Kidney tubule cell (primary cell): Measurements from ENCODE around the gene DTD1.

Source experiments
- DNase-seq: peaks from one replicate; pipeline ENCODE4 v3.0.0-alpha.2; 2018; ENCODE audit warnings: low spot score

The DTD1 gene

DNA sequence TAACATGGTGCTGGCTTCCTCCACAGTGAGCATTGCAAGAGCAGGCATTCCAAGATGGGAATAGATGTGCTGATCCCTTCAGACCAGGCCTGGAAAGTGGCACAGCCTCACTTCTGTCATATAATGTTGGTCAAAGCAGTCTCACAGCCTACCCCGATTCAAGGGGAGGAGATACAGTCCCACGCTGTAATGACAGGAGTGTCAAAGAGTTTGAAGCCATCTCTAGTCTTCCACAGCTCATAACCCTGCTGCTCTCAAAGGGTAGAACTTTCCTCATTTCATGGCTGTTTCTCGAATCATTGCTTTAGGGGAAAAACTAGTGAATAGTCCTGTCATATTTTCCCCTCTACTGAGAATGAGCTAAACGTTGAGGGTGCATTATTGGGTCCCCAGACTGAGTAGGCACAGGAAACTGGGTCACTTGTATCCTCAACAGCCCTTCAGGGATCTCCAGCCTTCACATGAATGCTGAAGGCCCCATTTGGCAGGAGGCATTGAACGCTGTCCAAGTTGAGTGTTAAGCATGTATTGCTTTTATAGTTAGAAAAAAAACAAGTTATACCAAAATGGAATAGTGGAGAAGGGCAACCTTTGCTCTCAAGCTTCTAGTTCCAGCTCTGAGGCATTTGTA is 27.3 kb downstream of the DTD1 start:
- no peak for DNase-seq

DNA sequence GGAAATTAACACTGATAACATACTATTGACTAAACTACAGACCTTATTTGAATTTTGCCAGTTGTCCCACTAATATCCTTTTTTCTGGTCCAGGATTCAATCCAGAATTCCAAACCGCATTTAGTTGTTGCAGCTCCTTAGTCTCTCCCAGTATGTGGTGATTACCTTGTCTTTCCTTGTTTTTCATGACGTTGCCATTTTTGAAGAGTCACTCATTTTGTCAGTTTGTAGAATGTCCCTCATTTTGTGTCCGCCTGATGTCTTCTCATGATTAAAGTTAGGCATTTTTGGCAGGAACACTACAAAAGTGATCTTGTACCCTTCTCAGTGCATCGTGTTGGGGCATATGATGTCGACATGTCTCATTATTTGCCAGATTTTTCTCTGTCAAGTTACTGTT is 33.1 kb downstream of the DTD1 start:
- no peak for DNase-seq

DNA sequence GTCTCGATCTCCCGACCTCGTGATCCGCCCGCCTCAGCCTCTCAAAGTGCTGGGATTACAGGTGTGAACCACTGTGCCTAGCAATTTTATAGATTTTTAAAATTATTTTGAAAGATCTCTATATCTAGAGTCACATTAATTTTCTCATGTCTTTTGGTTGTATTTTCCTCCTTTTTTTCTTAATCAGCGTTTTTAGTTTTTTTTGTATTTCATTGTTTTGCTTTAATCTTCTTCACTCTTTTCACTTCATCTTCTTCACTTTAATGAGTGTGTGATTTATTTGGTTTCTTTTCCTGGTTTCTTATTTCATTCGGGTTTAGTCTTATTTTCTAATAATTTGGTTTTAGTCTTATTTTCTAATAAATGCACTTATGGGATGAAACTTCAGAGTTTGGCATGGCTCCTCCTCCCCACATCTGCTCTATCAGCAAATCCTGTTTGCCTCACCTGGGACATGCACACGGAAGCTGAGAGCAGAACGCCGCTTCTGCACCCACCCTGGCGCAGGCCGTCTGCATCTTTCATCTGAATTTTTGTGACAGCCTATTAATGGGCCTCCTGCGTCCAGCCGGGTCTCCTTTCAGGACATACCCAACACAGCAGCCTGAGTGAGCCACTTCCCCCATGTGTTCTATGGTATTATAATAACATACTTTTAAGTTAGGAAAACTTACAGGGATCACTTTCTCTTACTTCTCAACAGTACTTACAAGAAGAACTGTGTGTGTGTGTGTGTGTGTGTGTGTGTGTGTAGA is 35.5 kb downstream of the DTD1 start:
- DNase-seq, result no peak

DNA sequence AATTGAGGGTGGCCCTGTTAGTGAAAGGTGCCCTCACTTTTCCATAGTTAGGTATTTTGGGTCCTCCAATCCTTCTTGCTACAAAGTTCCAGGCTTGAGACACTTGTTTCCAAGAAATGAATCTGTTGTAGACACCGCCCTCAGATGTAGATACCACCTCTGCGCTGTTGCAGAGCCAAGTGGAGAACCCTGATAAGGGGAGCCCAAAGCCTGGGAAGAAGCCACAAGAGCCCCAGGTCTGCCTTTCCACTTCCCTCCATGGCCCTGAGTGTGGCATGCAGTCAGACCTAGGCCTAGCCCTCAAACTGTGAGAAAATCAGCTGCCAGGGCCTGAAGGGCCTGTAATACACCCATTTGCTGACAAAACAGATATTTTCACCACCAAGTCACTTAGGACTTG is 37.1 kb downstream of the DTD1 start:
- DNase-seq, result no peak

DNA sequence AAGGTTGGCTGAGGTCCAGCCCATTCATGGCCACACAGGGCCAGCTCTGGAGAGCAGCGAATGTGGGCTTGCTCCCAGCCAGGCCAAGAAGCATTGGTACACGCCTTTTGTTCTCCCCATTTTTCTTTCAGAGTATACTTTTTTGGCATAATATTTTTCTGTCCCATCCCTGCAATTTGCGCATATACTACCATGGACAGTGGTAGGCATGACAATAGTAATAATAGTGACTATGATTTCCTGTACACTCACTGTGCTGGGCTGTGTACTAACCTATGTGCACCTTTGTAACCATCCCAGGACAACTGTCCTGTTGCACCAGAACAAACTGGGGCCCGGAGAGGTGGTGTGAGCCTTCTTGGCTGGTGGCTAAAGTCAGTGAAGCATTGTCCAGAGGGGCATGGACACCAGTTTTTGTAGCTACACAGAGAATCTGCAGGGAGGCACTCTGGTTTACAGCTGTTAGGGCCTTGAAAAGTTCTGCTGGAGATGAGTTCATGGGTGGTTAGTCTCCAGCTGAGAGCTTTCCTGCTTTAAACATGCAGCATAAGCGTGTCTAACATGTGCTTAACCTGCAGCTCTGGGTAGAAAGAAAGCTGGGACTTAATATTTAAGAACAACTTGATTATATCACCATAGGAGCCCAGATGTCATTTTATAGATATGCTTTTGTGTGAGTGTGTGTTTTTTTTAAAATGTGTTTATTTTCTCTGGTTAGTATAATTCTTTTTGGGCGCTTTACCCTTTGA is 38.2 kb downstream of the DTD1 start:
- DNase-seq, result no peak

DNA sequence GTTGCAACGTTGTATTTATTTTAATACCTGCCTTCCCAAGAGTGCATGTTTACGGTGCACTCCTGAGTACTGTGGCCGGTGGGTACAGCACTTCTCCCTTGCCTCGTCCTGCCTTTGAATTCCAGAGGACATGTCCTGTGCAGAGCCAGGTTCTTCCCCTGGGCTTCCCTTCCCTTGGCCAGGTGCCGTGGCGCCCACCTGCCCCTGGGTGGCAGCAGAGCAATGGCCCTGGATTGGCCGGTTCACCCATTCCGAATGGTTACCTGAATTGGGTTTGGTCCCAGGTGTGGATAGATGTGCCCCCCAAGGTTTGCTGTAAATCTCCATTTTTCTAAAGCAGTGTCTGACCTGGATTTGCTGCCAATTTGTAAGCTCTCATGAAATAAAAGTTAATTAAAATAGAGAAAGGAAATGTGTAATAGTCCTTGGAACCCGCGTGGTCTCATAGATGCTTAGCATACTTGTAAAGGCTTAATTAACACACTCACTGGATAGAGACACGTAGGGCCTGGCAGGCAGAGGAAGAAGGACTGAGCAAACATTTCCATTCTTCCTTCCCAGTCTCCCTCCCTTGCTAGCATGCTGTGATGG is 40.6 kb downstream of the DTD1 start:
- DNase-seq, result peak; percentile 43

DNA sequence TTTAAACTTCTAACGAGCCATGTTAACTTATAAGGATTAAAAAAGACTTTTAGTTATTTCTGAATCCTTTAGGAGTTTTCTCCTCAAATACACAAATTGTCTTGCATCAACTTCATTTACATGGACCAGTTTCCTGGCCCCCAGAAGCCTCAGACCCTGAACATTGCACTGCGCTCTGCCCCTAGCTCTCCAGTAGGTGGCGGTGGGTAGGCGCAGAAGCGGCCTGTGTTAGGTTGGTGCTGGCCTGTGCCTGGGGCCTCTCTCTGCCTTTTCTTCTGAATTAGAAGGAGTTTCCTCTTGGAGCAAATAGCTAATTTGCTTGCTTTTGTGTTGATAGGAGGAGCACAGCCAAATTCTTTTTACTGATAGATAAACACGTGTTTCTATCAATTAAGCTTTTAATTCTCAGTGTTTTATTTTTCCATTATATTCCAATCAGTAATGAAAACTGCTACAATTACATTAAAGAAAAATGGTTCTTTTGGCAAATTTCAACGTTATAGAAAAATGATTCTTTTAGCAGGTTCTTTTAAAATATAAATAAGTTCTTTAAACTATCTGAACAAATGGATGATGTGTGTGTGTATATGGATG is 44.4 kb downstream of the DTD1 start:
- peak; percentile 64 for DNase-seq

DNA sequence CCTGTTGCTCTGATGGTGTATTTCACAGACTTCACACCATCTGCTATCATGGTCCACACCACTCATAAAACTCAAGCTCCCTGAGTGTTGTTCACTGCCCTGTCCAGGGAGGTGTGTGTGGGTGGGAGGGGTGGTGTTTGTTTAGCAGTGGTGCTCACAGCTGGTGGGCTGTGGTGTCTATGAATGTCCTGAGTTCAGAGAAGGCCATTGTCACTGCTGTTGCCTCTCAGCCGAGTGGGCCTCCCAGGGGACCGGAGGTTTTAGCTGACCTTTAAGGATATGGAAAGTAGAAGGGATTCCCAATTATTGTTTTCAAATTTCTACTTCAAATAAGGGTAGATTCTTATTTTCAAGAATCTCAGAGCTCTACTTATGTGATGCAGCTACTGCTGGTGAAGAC is 45.6 kb downstream of the DTD1 start:
- DNase-seq, result no peak

DNA sequence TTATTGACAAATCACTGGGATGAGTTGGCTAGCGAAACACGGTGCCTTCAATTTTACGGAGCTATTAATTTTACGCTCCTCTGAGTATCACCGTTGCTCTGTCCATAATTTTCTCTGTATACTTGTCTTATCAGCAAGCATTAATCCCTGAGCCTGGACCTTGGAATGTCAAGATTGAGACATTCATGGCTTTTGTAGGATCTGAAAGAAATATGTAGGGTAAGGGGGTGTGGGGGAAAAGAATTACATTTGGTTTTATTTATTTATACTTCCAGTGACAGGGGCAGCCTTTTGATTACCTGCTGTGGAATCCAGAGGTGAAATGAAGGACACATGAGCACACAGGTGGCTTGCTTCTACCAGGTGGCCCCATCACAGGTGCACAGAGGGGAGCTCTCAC is 46.6 kb downstream of the DTD1 start:
- no peak for DNase-seq

DNA sequence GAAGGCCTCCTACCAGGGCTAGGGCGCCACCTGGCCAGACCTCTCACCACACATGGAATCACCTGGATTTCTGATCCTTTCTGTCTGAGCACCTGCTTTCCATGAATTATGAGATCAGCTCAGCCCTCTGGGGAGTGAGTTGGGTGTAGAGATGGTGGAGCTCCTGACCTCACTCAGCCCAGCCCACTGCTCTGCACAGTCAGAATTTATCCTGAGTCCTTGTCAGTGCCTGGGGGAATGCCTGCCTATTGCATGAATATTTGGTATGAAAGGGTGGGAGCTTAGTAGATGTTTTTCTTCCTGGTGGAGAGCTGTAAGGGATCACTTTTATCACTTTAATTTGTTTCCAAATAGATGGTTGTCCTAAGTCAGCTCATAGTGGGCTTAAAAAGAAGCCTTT is 47.5 kb downstream of the DTD1 start:
- no peak for DNase-seq

DNA sequence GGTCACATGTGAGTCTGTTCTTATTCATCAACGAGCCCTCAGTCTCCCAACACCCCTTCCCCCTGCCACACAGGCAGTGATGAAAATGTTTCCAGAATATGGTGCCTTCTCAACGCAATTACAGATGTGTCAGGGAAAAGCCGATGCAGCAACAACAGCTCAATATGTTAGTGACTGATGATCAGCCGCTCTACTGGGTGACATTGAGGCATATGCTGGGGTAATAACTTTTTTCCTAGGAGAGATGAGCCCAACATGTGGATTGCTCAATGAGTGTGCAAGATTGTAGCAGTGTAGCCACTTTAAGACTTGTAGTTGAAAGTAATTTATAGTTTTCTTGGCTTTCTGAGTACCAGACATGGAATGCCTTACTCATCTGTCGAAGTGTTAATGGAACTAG is 49.4 kb downstream of the DTD1 start:
- no peak for DNase-seq

DNA sequence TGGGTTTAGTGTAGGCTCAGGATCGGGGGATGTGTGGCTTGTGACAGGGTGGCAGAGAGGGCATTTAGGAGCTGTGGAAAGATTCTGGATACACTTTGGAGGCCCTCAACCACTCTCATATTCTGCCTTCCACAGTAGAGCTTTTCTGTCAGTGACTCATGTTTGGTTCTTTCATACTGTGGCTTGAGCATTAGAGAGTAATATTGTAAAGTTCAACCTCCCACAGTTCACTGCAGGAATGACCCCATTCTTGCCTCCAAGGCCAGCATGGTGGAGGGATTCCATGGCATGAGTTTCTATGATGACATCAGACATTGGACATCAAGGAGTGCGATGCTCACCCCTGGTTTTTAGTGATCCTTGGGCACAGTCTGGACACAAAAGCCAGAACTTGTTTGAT is 50.9 kb downstream of the DTD1 start:
- DNase-seq, result no peak

DNA sequence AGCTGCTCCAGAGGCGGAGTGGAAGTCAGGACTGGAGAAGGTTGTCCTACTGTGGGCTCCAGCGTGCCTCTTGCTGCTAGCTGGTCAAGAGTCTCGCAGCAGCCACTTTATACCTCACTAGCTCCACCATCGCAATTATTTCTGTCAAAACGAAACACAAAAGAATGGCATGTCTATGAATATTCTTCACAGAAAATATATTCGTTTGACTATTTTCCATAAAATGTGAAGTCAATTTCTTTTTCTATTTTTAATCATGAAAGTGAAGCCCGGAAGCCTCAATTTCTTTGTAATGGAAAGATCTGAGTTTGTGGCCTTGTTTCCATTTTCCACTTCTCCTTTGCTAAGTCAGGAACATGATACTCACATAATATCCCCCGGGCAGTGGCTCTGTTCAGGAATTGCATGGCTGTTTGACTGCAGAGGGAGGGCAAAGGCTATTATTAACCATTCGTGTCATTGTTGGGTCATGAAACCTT is 51.7 kb downstream of the DTD1 start:
- DNase-seq, result no peak

DNA sequence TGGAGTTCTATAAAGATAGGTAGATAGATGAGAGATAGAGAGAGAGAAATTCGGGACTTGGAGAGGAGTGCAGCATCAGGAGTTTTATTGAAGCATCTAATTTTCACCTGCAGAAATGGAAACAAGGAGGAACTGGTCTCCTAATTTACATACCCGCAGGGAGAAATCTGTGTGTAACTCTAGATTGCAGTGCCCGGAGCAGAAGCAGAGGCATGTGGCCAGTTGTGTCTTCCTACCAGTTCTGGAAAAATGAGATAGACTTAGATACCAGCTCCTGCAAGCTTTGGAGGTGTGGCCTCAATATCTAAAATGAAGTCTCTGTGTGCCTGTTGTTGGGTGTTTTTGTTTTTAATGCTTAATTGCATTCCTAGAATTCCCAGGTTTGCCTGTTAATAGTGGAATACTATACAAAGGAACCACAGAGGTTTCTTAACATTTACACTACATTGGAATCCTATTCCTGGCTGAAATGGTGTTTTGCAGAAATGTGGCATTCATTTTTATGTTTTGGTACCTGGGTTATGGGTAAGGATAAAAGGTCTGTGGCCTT is 57.4 kb downstream of the DTD1 start:
- no peak for DNase-seq

DNA sequence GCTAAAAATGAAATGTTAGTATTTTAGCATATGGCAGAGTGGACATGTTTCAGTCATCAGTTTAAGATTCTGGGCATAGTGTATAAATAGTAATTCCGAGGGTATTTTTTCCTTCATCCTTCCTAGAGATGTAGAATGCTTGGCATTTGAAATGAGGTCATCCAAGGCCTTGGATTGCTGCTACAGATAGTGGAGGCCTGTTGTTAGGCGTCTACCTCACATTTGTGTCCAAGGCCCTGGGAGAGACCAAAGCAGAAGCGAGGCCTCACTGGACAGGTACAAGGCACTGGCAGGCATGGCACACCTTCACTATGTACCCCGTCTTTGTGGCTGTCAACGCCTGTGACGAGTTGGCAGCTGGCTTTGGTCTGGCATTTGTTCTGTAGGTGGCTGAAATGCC is 58.0 kb downstream of the DTD1 start:
- DNase-seq, result peak; percentile 43

DNA sequence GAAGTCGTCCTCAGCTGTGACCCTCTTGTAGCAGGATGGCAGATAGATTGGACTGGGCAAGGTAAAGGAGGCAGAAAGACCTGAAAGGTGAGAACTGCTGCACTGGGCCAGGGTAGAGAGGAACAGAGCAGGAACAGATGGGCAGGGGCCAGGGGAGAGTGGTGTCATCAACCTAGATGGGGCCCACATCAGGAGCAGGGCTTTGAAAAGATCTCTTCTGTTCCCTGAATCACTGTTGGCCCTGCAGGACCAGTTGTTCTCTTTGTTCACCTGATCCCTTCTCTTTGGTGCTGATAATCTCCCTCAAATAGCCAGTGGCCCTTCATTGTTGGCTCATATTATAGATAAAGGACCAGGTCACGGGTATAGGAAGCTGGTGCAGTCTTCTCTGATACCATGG is 59.9 kb downstream of the DTD1 start:
- no peak for DNase-seq

DNA sequence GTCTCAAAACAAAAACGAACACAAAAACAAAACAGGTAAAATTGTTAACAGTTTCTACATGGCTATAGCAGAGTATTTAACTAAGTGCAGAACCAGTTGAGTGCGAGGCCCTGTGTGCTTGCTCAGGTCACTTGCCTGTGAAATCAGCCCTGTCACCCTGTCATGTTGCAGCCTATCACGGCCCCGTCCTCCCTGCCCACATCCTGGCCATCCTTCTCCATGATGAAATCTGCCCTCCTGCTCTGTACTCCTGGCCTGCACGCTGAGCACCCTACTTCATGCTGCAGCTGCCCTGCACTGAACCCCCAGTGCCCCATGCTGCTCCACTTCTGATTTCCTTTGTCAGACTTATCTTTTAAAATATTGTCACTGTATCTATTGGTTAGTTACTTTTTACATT is 62.4 kb downstream of the DTD1 start:
- DNase-seq, result no peak

DNA sequence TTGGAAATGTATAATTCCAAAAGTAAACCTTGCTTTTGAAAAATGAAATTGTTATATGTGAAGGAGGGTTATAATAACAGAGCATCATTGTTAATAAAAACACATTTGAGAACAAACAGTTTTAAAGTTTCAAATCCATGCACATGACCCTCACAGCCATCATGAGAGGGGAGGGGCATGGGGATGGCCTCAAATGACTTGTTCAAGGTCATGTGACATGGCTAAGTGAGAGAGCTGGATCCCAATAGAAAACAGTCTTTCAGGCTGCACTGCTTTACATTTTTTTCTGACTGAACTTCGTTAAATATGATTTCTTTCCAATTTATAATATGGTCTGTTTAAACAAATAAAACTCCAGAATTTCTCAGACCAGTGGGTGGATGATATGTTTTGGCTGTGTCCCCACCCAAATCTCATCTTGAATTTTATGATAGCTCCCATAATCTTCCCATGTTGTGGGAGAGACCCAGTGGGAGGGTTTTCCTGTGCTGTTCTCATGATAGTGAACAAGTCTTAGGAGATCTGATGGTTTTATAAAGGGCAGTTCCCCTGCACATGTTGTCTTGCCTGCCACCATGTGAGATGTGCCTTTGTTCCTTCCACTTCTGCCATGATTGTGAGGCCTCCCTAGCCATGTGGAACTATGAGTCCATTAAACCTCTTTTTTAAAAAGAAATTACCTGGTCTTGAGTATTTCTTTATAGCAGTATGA is 66.0 kb downstream of the DTD1 start:
- DNase-seq, result no peak

DNA sequence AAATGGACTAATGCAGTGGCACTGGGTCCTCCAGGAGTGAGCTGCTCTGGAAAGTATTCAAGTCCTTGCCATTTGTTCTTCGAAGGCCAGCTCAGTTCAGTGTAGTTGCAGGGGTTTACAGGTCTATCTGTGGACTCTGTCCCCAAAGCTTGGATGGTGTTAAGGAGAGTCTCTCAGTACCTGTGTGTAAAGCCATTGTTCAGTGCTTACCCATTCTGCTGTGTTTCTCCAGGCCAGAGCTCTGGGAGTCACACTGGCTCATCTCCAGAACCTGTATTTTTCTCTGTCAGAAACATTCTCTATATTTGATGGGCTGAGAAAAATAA is 66.6 kb downstream of the DTD1 start:
- DNase-seq, result no peak

DNA sequence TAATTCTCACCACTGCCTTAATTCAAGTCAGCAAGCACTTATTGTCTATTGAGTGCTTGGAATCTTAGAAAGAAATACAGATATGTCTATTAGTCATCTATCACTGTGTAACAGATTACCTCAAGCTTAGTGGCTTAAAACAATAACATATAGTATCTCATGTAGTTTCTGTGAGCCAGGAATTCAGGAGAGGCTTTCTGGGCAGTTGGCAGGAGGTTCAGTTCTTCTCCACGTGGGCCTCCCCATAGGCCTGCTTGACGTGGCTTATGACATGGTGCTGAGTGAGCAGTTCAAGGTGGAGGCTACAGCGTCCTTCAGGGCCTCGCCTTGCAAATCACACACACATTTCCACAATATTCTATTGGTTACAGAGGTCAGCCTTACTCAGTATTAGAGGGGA is 69.7 kb downstream of the DTD1 start:
- DNase-seq, result peak; percentile 83

DNA sequence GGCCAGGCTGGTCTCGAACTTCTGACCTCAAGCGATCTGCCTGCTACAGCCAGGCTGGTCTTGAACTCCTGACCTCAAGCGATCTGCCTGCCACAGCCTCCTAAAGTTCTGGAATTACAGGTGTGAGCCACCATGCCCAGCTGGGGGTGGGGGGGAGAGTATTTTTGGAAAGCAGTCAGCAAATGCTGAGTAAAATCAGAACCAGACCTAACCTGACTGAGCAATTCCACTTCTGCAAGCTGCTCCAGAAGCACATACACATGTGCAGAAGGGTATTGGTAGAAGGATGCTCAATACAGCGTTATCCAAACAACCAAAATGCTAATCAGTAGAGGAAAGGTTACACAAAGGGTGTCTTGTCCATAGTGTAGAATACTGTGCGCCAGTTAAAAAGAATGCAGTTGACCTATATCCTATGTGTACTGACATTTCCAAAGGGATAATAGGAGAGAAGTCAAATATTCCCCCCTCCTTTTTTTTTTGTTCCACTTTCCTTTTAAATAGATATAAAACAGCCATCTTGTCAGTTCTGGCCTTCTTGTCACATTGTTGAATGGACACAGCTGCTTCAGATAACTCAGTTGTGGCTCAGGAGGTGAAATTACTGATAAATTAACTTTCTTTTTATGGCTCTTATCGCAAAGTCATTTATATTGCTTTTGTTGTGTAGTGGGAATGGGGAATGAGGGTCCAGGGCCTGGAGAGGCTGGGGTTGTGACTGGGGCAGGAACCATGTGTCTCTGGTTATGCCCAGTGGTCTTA is 74.6 kb downstream of the DTD1 start:
- no peak for DNase-seq
